H9 (cell line): ENCODE measurements around the gene CHPF. TPM values are rescaled to one million over a fixed set of nuclear protein-coding genes. Genes with fewer than 3 reads are reported as not detected.

Experiments
- DNase-seq: peaks from one replicate; pipeline ENCODE4 v3.0.0-alpha.2; 2017
- H2AFZ ChIP-seq: one replicate; pipeline ENCODE4 v1.6.1; 2013; ENCODE audit warnings: mild to moderate bottlenecking, low read length, control low read depth, moderate library complexity
- H2AK5ac ChIP-seq: 2 replicates; pipeline ENCODE4 v1.6.1; 2013; ENCODE audit warnings: low read length, control low read depth, mixed read lengths; ENCODE audit not compliant: insufficient read length
- H2BK120ac ChIP-seq: one replicate; pipeline ENCODE4 v1.6.1; 2013; ENCODE audit warnings: low read depth, mild to moderate bottlenecking, low read length, control low read depth, inconsistent platforms; ENCODE audit not compliant: poor library complexity, severe bottlenecking
- H2BK12ac ChIP-seq: 2 replicates; pipeline ENCODE4 v1.6.1; 2013; ENCODE audit warnings: low read length, control low read depth, mixed read lengths, low read depth; ENCODE audit not compliant: insufficient read length
- H2BK15ac ChIP-seq: 2 replicates; pipeline ENCODE4 v1.6.1; 2013; ENCODE audit warnings: low read depth, low read length, control low read depth
- H2BK20ac ChIP-seq: one replicate; pipeline ENCODE4 v1.6.1; 2013; ENCODE audit warnings: low read depth, mild to moderate bottlenecking, low read length, control low read depth, inconsistent platforms; ENCODE audit not compliant: poor library complexity, severe bottlenecking
- H2BK5ac ChIP-seq: 2 replicates; pipeline ENCODE4 v1.6.1; 2013; ENCODE audit warnings: low read length, control low read depth, mixed read lengths; ENCODE audit not compliant: insufficient read length
- H3K14ac ChIP-seq: 2 replicates; pipeline ENCODE4 v1.6.1; 2013; ENCODE audit warnings: low read length, control low read depth; ENCODE audit not compliant: insufficient read depth
- H3K18ac ChIP-seq: 2 replicates; pipeline ENCODE4 v1.6.1; 2013; ENCODE audit warnings: low read depth, mild to moderate bottlenecking, mixed read lengths, low read length, control low read depth; ENCODE audit not compliant: insufficient read length
- H3K23ac ChIP-seq: 2 replicates; pipeline ENCODE4 v1.6.1; 2013; ENCODE audit warnings: low read length, control low read depth, mixed read lengths, low read depth; ENCODE audit not compliant: insufficient read length
- H3K23me2 ChIP-seq: 2 replicates; pipeline ENCODE4 v1.6.1; 2013; ENCODE audit warnings: low read depth, mild to moderate bottlenecking, mixed read lengths, low read length, control low read depth; ENCODE audit not compliant: insufficient read length, poor library complexity, severe bottlenecking
- H3K27ac ChIP-seq: 2 replicates; pipeline ENCODE4 v1.5.1; 2013; ENCODE audit warnings: low read length, control low read depth, mixed read lengths, low read depth; ENCODE audit not compliant: insufficient read length
- H3K27me3 ChIP-seq: 2 replicates; pipeline ENCODE4 v1.6.1; 2013; ENCODE audit warnings: low read length, control low read depth, inconsistent platforms; ENCODE audit not compliant: insufficient read depth
- H3K4ac ChIP-seq: 2 replicates; pipeline ENCODE4 v1.6.1; 2013; ENCODE audit warnings: low read depth, mild to moderate bottlenecking, control low read depth, inconsistent platforms, low read length, moderate library complexity
- H3K4me1 ChIP-seq: 2 replicates; pipeline ENCODE4 v1.6.1; 2013; ENCODE audit warnings: low read length, control low read depth, inconsistent platforms; ENCODE audit not compliant: insufficient read depth
- H3K4me2 ChIP-seq: 2 replicates; pipeline ENCODE4 v1.6.1; 2013; ENCODE audit warnings: low read length, control low read depth, mixed read lengths; ENCODE audit not compliant: insufficient read length, insufficient read depth
- H3K56ac ChIP-seq: 2 replicates; pipeline ENCODE4 v1.6.1; 2013; ENCODE audit warnings: low read depth, mild to moderate bottlenecking, mixed read lengths, low read length, control low read depth; ENCODE audit not compliant: insufficient read length
- H3K79me1 ChIP-seq: 2 replicates; pipeline ENCODE4 v1.6.1; 2013; ENCODE audit warnings: low read depth, mild to moderate bottlenecking, moderate library complexity, low read length, control low read depth, inconsistent platforms; ENCODE audit not compliant: insufficient read depth, poor library complexity, severe bottlenecking
- H3K79me2 ChIP-seq: 2 replicates; pipeline ENCODE4 v1.6.1; 2013; ENCODE audit warnings: low read length, control low read depth, inconsistent platforms; ENCODE audit not compliant: insufficient read depth
- H3K9ac ChIP-seq: 2 replicates; pipeline ENCODE4 v1.6.1; 2013; ENCODE audit warnings: low read length, control low read depth, mixed read lengths; ENCODE audit not compliant: insufficient read length; ENCODE audit errors: extremely low read depth
- H3K9me3 ChIP-seq: one replicate; pipeline ENCODE4 v1.6.1; 2013; ENCODE audit warnings: low read depth, low read length, inconsistent platforms; ENCODE audit not compliant: control insufficient read depth
- H3T11ph ChIP-seq: one replicate; pipeline ENCODE4 v1.6.1; 2013; ENCODE audit warnings: mild to moderate bottlenecking, low read length, control low read depth, inconsistent platforms
- H4K20me1 ChIP-seq: one replicate; pipeline ENCODE4 v1.6.1; 2013; ENCODE audit not compliant: control insufficient read depth, insufficient read length, insufficient read depth
- H4K5ac ChIP-seq: 2 replicates; pipeline ENCODE4 v1.6.1; 2013; ENCODE audit warnings: low read depth, mild to moderate bottlenecking, mixed read lengths, low read length, control low read depth; ENCODE audit not compliant: insufficient read length
- H4K8ac ChIP-seq: replicated peaks from 2 replicates; pipeline ENCODE4 v1.6.1; 2013; ENCODE audit warnings: low read length, control low read depth, mixed read lengths, low read depth; ENCODE audit not compliant: insufficient read length
- H4K91ac ChIP-seq: 2 replicates; pipeline ENCODE4 v1.6.1; 2013; ENCODE audit warnings: low read depth, mild to moderate bottlenecking, moderate library complexity, mixed read lengths, low read length, control low read depth; ENCODE audit not compliant: insufficient read length
- H3K27ac Mint-ChIP-seq, 3 experiments: 2 replicates in 2 of 3; 3 replicates in 1 of 3; pipeline ENCODE4 v1.8.0; 2020 to 2021; ENCODE audit warnings: mixed read lengths in 3 of 3, mild to moderate bottlenecking in 1 of 3, moderate library complexity in 1 of 3
- H3K27me3 Mint-ChIP-seq: 2 replicates; pipeline ENCODE4 v1.8.0; 2021; ENCODE audit warnings: low read depth, mild to moderate bottlenecking, moderate library complexity, mixed read lengths
- H3K36me3 Mint-ChIP-seq, 3 experiments: 2 replicates in 2 of 3; 3 replicates in 1 of 3; pipeline ENCODE4 v1.8.0; 2020 to 2021; ENCODE audit warnings: low read depth in 3 of 3, mixed read lengths in 3 of 3; ENCODE audit not compliant: insufficient read depth in 1 of 3
- H3K4me1 Mint-ChIP-seq, 2 experiments: 2 replicates each; pipeline ENCODE4 v1.8.0; 2020; ENCODE audit warnings: mixed read lengths in 2 of 2
- H3K4me3 Mint-ChIP-seq, 2 experiments: 2 replicates in 1 of 2; 3 replicates in 1 of 2; pipeline ENCODE4 v1.8.0; 2020 to 2021; ENCODE audit warnings: mild to moderate bottlenecking in 2 of 2, mixed read lengths in 2 of 2, moderate library complexity in 1 of 2
- H3K9me3 Mint-ChIP-seq, 2 experiments: 2 replicates in 1 of 2; 3 replicates in 1 of 2; pipeline ENCODE4 v1.8.0; 2020; ENCODE audit warnings: mild to moderate bottlenecking in 2 of 2, mixed read lengths in 2 of 2, moderate library complexity in 1 of 2
- WGBS: extraction: QIAGEN DNeasy Blood & Tissue Kit; methylation state at CpG from one replicate; pipeline ENCODE4 v1.1.7; 2013; ENCODE audit warnings: missing lambda C conversion rate, low lambda C conversion rate, mixed read lengths; ENCODE audit not compliant: insufficient read length; ENCODE audit errors: extremely low coverage; 5-methylcytosine and 5-hydroxymethylcytosine counted together
- total RNA-seq: library from RNA; stranded (reverse); gene quantifications from 2 replicates; pipeline ENCODE4 v1.2.1, GENCODE V29; 2021
- TF ChIP-seq, protein P1 (sequence below): fragments of 200-600 bp; sonication (generic); conservative IDR thresholded peaks from 3 replicates; pipeline ENCODE4 v1.8.0; 2021; ENCODE audit warnings: antibody characterized with exemption, mild to moderate bottlenecking

The CHPF gene
- total RNA-seq, 1 experiment from 2014 or later = 46.5 TPM

DNA sequence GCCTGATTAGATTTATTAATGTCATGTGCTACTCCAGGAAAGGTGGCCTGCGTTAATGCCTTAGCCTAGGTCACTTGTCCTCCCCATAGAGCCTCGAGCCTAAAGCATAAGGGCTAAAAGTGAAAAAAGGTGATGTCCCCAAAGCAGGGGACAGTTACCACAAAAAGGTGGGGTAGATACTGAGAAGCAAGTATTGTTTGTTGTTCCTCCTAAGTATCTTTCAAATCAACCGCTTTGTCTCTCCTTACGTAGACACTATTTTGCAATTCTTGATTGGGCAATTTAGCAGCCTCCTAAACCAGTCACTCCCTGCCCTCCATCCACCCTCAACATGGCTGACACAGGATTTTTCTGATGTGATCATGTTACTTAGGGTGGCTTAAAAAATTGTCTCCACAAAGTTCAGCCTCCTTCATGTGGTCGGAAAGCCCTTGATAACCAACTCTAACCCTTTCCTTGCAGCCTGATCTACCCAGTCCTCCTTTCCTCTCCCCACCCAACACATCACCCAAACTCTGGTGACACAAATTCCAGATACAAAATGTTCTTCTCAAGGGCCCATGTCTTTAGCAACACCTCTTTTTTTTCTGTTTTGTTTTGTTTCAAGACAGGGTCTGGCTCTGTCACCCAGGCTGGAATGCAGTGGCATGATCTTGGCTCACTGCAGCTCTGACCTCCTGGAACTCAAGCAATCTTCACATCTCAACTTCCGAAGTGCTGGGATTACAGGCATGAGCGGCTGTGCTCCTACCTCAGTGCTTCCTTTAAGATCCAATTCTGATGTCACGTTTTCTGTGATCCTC lies 35.4 kb upstream of the CHPF start:
- H3K4me3 Mint-ChIP-seq = no peak overlapping the region
- no peak for DNase-seq
- H3K27me3 Mint-ChIP-seq = peaks cover 10% of the 10 kb centered on the region
- Histone ChIP-seq H3K56ac (no peak overlapping the region), H3K23ac (no peak overlapping the region), H3K4me1 (peaks cover 5% of the 10 kb centered on the region; the same call in 1 of the 2 replicates), H3K79me1 (no peaks in the 10 kb centered on the region), H2BK15ac (no peak overlapping the region), H4K91ac (no peak overlapping the region), H2BK12ac (no peak overlapping the region), H3K27me3 (no peaks in the 10 kb centered on the region; the same call in 1 of the 2 replicates), H3K14ac (no peak overlapping the region), H3K27ac (no peak overlapping the region), H4K20me1 (no peaks in the 10 kb centered on the region), H2AK5ac (no peak overlapping the region), H3K79me2 (no peaks in the 10 kb centered on the region), H2BK5ac (no peak overlapping the region), H3K9ac (no peak overlapping the region), H3T11ph (no peak overlapping the region), H3K23me2 (no peaks in the 10 kb centered on the region), H2BK20ac (no peak overlapping the region), H4K8ac (no peak overlapping the region), H3K9me3 (no peaks in the 10 kb centered on the region), H4K5ac (no peak overlapping the region), H3K4me2 (no peak overlapping the region), H3K4ac (no peak overlapping the region), H2BK120ac (no peak overlapping the region), H2AFZ (no peak overlapping the region), H3K18ac (no peak overlapping the region)
- TF ChIP-seq, protein P1, sequence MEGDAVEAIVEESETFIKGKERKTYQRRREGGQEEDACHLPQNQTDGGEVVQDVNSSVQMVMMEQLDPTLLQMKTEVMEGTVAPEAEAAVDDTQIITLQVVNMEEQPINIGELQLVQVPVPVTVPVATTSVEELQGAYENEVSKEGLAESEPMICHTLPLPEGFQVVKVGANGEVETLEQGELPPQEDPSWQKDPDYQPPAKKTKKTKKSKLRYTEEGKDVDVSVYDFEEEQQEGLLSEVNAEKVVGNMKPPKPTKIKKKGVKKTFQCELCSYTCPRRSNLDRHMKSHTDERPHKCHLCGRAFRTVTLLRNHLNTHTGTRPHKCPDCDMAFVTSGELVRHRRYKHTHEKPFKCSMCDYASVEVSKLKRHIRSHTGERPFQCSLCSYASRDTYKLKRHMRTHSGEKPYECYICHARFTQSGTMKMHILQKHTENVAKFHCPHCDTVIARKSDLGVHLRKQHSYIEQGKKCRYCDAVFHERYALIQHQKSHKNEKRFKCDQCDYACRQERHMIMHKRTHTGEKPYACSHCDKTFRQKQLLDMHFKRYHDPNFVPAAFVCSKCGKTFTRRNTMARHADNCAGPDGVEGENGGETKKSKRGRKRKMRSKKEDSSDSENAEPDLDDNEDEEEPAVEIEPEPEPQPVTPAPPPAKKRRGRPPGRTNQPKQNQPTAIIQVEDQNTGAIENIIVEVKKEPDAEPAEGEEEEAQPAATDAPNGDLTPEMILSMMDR = no peak
- no CpG with 5 or more reads among the region's 8 CpGs for WGBS
- H3K27ac Mint-ChIP-seq = peak overlapping the region in 2 of 3 experiments; percentile 0 to 66; a peak in 2 of 7 replicates
- peaks cover 38 to 47% of the 10 kb centered on the region in 2 experiments for H3K4me1 Mint-ChIP-seq
- H3K36me3 Mint-ChIP-seq = no peaks in the 10 kb centered on the region
- H3K9me3 Mint-ChIP-seq = no peaks in the 10 kb centered on the region; a peak in 1 of 5 replicates
